Left ventricle myocardium inferior (tissue), 1 donor: ENCODE results near the gene CLEC16A. TPM values are rescaled to one million over a fixed set of nuclear protein-coding genes. Genes with fewer than 3 reads are reported as not detected.

Source experiments
- DNase-seq: peaks from one replicate; pipeline ENCODE4 v3.0.0-alpha.2; 2020
- H3K27ac ChIP-seq: fragments of 200-600 bp; replicated peaks from 2 replicates; pipeline ENCODE4 v1.8.0; 2021
- H3K27me3 ChIP-seq: fragments of 200-600 bp; 2 replicates; pipeline ENCODE4 v1.8.0; 2021; ENCODE audit warnings: low read depth
- H3K36me3 ChIP-seq: fragments of 200-600 bp; 2 replicates; pipeline ENCODE4 v1.8.0; 2021
- H3K4me1 ChIP-seq: fragments of 200-600 bp; 2 replicates; pipeline ENCODE4 v1.8.0; 2021
- H3K4me3 ChIP-seq: fragments of 200-600 bp; 2 replicates; pipeline ENCODE4 v1.8.0; 2021; ENCODE audit warnings: mild to moderate bottlenecking, moderate library complexity
- H3K9me3 ChIP-seq: fragments of 200-600 bp; replicated peaks from 2 replicates; pipeline ENCODE4 v1.8.0; 2021
- CTCF ChIP-seq: fragments of 200-600 bp; IDR thresholded peaks from 2 replicates; pipeline ENCODE4 v1.8.0; 2021; ENCODE audit warnings: antibody characterized with exemption, mild to moderate bottlenecking, borderline replicate concordance
- intact Hi-C: fragments of 100-400 bp; cut with micrococcal nuclease; formaldehyde crosslinking; loops from one replicate; pipeline ENCODE4 v1.11.0; 2022
- total RNA-seq: library from RNA; stranded (reverse); fragmentation: NEBNext Ultra II Directional; extraction: Animal tissue kit (Norgen Biotek cat#: 25700); gene quantifications from one replicate; pipeline ENCODE4 v1.2.1, GENCODE V29; 2021
- donor health status: DM: no; HTN: yes; CAD: no; lungs with severe emphysema.

Gene CLEC16A
- total RNA-seq, 1 donor from 2014 or later = 24.6 TPM

- H3K4me3 ChIP-seq = no peak overlapping the region
- peak; percentile 65 for DNase-seq
Measured at GRCh38 chr16:11010575-11011221, 66.3 kb downstream of the CLEC16A start.

GRCh38 chr16:11011326-11011725 lies 67.0 kb downstream of the CLEC16A start:
- Histone ChIP-seq H3K4me1 (peaks cover 22% of the 10 kb centered on the region), H3K4me3 (no peak overlapping the region), H3K27ac (peak overlapping the region; percentile 64), H3K36me3 (peaks cover 3% of the 10 kb centered on the region), H3K9me3 (peaks cover 4% of the 10 kb centered on the region), H3K27me3 (no peaks in the 10 kb centered on the region)
- no peak for DNase-seq
- no peak for TF ChIP-seq CTCF
- intact Hi-C loops = no loop called here

More at GRCh38 chr16:11010575-11011221, 66.3 kb downstream of the CLEC16A start:
- peak overlapping the region; percentile 64 for H3K27ac ChIP-seq
- peaks cover 17% of the 10 kb centered on the region for H3K4me1 ChIP-seq
- no peak for TF ChIP-seq CTCF
- peaks cover 4% of the 10 kb centered on the region for H3K9me3 ChIP-seq
- intact Hi-C loops = no loop called here
- H3K36me3 ChIP-seq = peaks cover 3% of the 10 kb centered on the region
- no peaks in the 10 kb centered on the region for H3K27me3 ChIP-seq

GRCh38 chr16:11012841-11013240 lies 68.5 kb downstream of the CLEC16A start:
- H3K4me1 ChIP-seq = peaks cover 37% of the 10 kb centered on the region
- no peak overlapping the region for H3K27ac ChIP-seq
- no peak overlapping the region for H3K4me3 ChIP-seq
- peaks cover 3% of the 10 kb centered on the region for H3K36me3 ChIP-seq
- intact Hi-C loops = no loop called here
- H3K27me3 ChIP-seq = no peaks in the 10 kb centered on the region
- TF ChIP-seq CTCF = no peak
- DNase-seq = no peak
- peaks cover 4% of the 10 kb centered on the region for H3K9me3 ChIP-seq

- no peak for DNase-seq
- no peaks in the 10 kb centered on the region for H3K27me3 ChIP-seq
- H3K4me3 ChIP-seq = no peak overlapping the region
- H3K4me1 ChIP-seq = peaks cover 38% of the 10 kb centered on the region
- TF ChIP-seq CTCF = no peak
- H3K27ac ChIP-seq = no peak overlapping the region
- peaks cover 4% of the 10 kb centered on the region for H3K9me3 ChIP-seq
- intact Hi-C loops = no loop called here
- peaks cover 3% of the 10 kb centered on the region for H3K36me3 ChIP-seq
Measured at GRCh38 chr16:11014136-11014535, 69.8 kb downstream of the CLEC16A start.

- H3K9me3 ChIP-seq = peaks cover 4% of the 10 kb centered on the region
- H3K4me3 ChIP-seq = no peak overlapping the region
- no peak for DNase-seq
- peaks cover 4% of the 10 kb centered on the region for H3K36me3 ChIP-seq
- no peaks in the 10 kb centered on the region for H3K27me3 ChIP-seq
- peaks cover 38% of the 10 kb centered on the region for H3K4me1 ChIP-seq
- H3K27ac ChIP-seq = no peak overlapping the region
- intact Hi-C loops = no loop called here
- TF ChIP-seq CTCF = no peak
Measured at GRCh38 chr16:11015076-11015475, 70.7 kb downstream of the CLEC16A start.
